ENCODE data around the gene MAP4K3.
"Not testable (repeated sequence)": the region's sequence is repeated elsewhere in the genome, so short reads cannot be mapped to it uniquely, and the experiment has no call there.

MAP4K3 gene

DNA sequence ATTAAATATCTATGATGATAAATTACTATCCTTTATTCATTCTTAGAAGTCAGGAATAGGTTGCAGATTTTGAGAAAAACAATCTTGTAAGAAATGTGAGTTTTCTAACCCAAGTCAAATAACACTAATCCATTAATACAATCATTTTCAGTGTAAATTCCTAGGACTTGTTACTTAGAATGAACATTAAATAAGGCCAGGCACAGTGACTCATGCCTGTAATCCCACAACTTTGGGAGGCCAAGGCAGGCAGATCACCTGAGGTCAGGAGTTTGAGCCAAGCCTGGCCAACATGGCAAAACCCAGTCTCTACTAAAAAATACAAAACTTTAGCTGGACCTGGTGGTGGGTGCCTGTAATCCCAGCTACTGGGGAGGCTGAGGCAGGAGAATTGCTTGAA lies 147.5 kb downstream of the MAP4K3 start:
- no peak for DNase-seq

DNA sequence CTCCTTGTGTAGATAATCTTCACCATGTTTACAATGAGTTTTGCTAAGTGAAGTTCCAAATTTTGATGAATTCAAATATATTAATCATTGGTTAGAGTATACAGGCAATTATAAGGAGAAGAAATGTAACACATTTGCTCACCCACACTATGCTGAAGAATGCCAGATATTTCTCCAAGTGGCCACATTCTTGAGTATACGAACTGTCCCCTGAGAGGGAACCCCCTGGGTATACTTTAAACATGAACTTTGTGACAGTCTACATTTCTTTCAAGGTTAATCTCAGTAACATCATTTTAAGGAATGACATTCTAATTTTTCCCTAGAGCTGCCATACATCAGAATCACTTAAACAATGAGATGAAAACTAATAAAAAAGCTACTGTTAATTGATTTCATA lies 153.5 kb downstream of the MAP4K3 start:
- no peak for DNase-seq

DNA sequence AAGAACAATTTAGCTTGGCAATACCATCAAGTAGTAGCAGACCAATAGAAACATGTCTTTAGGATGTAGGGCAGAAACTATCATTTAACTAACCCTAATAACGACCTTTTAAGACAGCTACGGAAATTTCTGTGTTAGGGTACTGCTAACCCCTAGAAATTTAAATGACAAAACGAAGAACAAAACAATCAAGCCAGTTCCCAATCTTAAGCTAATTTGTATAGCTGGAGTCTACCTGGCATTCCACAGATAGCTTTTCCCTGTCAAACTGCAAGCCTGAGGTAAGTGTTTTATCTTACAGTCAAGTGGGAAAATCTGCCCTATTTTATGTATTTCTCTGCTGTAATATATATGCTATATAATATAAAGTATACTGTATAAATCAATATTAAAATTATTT lies 155.7 kb downstream of the MAP4K3 start:
- DNase-seq, result no peak

DNA sequence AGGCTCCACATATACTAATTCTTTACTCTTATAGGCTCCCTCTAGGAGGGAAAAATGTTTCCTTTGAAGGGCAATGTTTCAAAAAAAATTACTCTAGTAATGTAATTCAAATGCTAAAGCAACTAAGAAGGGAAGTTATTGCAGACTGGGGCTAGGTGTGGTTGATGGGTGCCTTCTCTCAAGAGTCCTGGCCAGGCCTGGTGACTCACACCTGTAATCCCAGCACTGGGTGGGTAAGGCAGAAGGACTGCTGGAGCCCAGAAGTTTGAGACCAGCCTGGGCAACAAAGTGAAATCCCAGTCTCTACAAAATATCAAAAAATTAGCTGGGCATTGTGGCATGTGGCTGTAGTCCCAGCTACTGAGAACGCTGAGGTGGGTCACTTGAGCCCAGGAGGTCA lies 162.1 kb downstream of the MAP4K3 start:
- DNase-seq, result no peak

DNA sequence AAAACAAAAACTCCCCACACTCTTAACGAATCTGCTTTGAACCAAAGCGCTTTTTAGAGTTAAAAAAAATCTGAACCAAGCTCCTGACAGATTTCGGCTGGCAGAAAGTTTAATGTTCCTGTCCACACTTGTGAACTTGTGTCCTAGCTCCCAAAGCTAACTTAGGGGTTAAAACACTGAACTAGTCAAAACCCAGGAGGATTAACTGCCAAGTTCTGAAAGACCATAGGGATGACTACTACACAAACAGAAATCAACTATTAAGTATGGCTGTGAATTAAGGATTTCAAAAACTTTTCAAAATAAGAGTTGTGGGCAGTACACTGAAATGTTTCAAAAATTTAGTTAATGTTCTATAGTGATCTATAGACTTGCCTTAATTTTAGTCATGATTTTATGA lies 167.1 kb downstream of the MAP4K3 start:
- no peak for DNase-seq

DNA sequence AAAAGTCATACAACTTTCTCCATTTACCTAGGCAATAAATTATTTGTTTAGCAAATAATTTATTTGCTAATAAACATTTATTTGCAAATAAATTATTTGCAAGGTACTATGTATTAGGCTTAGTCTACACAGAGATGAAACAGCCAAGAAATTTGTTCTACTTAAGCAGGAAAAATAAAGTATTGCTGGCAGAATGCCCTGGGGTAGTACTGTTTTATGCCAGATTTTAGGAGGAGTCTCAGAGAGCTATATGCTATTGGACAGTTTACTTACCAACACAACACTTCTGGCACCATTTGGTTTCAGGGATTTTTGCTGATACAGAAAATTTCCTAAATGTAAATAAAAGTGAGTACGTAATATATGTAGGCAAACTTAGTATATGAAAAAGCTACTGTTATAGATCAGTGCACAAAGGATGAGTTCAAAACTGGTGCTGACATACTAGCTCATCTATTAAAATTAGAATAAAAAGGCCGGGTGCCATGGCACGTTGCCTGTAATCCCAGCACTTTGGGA lies 170.1 kb downstream of the MAP4K3 start:
- no peak for DNase-seq

DNA sequence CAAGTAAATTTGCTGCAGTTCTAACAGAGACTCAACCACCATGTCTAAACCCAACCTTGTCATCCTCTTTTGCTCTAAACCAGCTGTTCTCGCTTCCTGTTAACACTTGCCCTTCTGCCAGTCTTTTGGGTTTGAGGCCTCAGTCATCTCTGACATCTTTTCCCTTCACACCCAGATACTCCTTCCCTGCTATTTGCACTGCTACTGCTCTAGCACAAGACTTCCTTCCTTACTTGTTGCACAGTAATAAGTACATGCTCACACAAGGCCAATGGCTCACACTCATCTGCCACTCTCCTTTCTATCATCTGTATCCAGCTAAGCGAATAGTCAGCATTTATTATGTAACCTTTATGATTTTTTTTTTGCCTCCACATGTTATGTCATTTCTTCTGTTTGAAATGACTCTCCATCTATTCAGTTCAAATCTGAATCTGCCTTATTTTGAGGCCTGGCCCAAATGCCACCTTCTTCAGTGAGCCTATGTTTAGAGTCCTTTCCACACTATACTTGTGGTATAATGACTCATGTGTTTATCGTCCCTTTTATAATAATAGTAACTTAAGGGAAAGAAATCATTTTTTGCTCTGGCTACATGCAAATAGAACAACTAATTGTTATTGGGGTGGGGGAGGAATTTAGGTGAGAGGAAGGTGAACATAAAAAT lies 170.8 kb downstream of the MAP4K3 start:
- no peak for DNase-seq

DNA sequence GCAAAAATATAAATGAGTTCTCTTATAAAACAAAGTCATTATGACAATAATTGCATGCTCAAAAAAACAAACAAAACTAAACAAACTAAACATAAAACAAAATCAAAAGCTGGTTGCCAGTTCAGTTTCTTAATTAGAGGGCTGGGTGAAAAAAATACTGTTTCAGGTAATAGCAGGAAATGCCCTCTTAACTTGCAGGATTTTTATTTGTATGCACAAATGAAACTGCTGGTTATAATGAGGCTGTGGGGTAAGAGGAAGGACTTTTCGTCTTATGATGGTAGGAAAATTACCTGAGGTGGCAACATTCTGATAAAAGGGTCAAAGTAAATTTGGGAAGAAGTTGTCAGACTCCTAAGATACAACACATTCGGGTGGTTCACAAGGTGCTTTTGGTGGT lies 171.8 kb downstream of the MAP4K3 start:
- no peak for DNase-seq

DNA sequence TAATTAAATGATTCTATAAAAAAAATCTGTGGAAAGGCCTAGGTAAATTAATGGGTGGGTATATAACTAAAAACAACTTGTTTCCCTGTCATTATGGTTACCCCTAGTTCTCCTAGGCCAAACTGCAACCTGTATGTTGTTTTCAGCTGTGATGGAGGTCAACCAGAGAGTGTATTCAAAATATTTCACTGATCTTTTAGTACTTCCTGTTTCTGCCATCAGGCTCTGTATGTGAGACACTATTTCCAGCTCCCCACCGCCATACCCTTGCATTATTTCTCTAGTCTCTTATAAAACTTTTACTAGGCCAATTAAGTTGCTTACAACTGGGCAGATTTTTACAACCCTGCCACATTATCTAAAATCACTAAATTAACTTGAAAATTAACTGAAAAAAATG lies 172.4 kb downstream of the MAP4K3 start:
- DNase-seq, result no peak

DNA sequence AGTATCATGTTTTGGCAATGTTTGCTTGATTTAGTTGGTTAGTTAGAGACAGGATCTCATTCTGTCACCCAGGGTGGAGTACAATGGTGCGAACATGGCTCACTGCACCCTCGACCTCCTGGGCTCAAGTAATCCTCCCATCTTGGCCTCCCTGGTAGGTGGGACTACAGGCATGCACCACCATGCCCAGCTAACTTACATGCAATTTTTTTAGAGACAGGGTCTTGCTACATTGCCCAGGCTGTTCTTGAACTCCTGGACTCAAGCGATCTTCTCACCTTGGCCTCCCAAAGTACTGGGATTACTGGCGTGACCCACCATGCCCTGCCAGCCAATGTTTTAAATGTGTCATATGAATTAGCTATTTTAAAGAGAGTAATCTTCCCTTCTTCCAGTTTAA lies 177.0 kb downstream of the MAP4K3 start:
- DNase-seq, result no peak

DNA sequence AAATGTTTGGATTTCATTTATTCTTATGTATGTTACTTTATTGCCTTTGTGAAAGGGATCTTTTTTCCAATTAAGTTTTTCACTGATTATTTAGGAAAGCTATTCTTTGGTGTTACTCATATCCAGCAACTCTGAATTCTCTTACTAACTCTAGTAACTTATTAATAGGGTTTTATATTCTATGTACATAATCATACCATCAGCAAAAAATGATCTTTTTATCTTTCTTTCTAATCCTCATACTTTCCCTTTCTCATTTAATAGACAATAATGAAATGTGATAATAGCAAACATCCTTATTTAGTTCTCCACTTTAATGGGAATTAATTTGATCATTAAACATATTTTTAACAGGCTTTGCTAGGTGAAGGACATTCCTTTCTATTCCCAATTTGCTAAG lies 181.0 kb downstream of the MAP4K3 start:
- DNase-seq, result no peak

DNA sequence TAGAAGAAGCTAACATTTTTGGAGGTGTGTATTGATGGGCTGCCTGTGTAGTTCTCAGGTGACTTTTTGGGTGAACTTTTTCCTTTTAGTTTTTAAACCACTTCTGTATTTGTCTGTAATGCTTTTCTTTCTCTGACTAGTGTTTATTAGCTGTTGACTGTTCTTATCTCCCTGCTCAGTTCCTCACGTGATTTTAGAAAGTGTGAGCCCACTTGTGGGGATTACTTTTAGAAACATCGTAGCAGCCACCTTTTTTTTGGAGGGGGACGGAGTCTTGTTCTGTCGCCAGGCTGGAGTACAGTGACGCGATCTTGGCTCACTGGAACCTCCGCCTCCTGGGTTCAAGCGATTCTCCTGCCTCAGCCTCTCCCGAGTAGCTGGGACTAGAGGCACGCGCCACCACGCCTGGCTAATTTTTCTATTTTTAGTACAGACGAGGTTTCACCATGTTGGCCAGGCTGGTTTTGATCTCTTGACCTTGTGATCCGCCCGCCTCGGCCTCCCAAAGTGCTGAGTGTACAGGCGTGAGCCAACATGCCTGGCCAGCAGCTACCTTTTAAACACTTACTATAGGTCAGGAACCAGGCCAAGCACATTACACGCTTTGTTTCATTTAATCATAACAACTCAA lies 184.1 kb downstream of the MAP4K3 start:
- no peak for DNase-seq

DNA sequence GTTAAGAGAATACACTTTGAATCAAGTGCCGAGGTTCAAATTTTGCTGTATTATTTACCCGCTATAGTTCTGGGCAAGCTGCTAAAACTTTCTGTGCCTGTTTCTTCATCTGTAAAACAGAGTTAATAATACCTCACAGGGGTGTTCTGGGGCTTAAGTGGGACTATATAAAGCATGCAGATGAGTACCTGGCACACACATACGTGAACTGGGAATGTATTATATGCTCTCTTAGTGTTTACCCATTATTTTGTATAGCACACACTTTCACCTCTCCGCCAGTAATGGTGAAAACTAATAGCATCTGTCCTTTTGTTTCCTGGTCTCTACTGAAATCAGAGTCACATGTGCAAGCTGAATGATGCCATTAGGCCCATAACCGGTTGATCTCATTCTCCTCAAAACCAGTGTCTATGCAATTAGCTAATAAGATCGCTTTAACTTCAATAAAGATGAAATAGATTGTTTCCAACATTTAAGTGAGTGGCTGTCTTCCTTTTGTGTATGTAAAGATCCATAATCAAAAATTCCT lies 189.5 kb downstream of the MAP4K3 start:
- DNase-seq, result no peak

DNA sequence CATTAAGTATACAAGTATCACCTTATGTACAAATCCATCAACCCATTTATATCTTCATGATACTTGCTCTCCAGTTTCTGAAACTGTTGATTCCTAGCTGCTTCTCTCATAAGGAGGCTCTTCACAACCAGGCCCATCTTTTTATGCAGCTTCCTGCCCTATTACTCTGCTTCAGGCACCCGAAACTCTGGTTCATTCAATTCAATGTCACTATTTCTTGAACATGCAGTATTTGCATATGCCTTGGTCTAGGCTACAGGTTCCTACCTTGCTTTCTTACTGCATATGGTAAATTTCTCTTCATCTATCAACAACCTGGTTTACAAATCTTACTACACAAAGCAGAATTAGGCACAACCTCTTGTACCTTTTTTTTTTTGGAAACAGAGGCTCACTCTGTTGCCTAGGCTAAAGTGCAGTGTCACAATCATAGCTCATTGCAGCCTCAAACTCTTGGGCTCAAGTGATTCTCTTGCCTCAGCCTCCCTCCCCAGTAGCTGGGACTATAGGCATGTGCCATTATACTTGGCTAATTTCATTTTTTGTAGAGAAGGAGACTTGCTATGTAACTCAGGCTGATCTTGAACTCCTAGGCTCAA lies 190.6 kb downstream of the MAP4K3 start:
- no peak for DNase-seq

DNA sequence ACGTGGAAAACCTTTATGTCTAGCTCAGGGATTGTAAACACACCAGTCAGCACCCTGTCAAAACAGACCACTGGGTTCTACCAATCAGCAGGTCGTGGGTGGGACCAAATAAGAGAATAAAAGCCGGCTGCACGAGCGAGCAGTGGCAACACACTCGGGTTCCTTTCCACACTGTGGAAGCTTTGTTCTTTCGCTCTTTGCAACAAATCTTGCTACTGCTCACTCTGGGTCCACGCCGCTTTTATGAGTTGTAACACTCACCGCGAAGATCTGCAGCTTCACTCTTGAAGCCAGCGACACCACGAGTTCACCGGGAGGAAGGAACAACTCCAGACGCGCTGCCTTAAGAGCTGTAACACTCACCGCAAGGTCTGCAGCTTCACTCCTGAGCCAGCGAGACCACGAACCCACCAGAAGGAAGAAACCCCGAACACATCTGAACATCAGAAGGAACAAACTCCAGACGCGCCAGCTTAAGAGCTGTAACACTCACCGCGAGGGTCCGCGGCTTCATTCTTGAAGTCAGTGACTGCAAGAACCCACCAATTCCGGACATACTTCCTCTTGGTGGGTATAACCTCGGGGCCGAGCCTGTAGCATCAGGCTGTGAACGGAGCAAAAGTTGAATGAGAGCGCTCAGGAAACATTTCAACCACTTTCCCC lies 192.0 kb downstream of the MAP4K3 start:
- peak; percentile 61 to 74 for DNase-seq

DNA sequence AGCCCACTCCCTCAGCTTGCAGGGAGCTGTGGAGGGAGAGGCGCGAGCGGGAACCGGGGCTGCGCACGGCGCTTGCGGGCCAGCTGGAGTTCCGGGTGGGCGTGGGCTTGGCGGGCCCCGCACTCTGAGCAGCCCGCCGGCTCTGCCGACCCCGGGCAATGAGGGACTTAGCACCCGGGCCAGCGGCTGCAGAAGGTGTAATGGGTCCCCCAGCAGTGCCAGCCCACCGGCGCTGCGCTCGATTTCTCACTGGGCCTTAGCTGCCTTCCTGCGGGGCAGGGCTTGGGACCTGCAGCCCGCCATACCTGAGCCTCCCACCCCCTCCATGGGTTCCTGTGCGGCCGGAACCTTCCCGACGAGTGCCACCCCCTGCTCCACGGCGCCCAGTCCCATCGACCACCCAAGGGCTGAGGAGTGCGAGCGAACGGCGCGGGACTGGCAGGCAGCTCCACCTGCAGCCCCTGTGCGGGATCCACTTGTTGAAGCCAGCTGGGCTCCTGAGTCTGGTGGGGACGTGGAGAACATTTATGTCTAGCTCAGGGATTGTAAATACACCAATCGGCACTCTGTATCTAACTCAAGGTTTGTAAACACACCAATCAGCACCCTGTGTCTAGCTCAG lies 192.7 kb downstream of the MAP4K3 start:
- not testable (repeated sequence) for DNase-seq

DNA sequence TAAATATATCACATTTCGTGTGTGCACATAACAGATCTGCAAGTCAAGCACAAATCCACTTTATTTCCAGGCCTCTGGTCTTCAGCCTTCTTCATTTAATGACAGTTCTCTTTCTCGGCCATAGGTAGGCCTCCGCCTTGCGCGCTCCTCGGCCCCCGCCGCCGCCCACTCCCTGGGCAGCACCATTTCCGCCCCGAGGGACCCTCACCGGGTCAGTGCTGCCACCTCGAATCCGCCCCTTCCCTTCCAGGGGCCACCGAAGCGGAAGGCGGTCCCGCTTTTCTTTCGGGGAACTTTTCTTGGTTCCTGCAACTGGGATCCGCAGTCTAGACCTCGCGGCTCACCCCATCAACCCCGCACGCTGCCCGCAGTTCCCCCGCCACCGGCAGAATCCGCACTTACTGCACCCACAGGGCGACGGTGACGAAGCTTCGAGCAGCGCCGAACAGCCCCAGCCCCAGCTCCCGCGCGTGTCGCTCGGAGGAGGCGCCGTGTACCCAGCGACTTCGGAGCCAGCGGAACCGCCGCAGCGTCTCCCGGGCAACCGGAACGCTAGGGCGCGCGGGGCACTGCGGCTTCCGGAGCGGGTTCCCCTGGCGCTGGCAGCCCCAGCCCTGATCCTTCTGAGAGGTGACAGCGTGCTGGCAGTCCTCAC lies 193.5 kb downstream of the MAP4K3 start, which contains the start of gene CDKL4:
Gene CDKL4 (minus strand): TSS at position 502 of the 655 bp plus-strand sequence.
- peak; percentile 29 to 59 for DNase-seq

DNA sequence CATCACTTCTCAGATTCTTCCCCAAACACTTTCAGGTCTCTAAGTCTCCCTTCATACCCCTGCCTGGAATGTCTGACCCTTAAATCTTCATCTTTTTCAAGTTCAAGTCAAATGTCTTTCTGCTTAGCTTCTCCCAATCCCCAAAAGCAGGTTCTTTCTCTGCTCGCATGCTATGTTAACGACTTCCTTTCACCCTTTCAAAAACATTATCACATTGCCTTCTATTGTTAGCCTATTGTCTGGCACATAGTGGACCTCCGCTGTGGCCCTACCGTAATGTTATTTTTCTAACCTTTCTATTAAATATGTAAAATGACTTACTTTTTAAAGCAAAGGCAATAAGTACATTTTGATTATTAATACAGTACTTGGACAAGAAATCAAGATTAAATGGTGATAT lies 195.5 kb downstream of the MAP4K3 start:
- DNase-seq, result no peak

DNA sequence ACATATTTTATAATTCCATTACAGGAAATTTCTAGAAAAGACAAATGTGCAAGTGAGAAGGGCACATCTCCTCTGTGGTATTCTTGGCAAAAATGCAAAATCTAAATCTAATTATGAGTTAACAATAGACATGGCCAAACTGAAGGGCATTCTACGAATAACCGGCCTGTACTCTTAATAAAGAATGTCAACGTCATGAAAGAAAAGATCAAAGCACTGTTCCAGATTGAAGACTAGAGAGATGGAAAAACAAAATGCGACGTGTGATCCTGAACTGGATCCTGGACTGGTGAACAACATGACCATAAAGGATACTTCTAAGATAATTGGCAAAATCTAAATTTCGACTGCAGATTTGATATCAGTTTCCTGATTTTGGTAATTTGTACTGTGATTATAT lies 196.3 kb downstream of the MAP4K3 start:
- DNase-seq, result no peak

DNA sequence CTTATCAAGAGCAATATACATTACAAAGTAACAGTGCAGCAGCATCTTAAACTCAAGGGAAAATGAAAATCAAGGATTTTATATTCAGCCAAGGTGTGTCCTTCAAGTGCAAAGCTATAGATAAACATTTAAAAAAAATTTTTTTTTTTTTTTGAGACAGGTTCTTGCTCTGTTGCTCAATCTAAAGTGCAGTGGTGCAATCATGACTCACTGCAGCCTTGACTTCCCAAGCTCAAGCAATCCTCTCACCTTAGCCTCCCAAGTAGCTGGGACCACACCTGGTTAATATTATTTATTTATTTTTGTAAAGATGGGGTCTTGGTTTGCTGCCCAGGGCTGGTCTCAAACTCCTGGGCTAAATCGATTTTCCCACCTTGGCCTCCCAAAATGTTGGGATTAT lies 202.3 kb downstream of the MAP4K3 start:
- DNase-seq, result no peak

DNA sequence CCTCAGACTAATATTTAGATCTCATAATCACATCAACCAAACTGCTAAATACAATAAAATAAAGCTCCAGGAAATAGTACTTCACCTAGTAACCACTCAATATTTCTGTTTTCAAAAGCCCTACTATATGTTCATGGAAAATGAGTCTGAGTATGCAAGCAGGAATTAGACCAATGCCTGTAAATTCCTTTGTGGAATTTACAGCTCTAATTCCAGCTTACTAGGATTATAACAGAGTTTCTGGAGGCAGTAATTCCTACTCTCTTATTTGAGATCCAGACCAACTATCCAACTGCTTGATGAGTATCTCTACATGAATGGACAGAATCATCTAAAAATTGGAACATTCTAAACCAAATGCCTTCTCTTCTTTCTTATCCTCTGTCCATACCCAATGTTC lies 204.9 kb downstream of the MAP4K3 start:
- DNase-seq, result no peak

DNA sequence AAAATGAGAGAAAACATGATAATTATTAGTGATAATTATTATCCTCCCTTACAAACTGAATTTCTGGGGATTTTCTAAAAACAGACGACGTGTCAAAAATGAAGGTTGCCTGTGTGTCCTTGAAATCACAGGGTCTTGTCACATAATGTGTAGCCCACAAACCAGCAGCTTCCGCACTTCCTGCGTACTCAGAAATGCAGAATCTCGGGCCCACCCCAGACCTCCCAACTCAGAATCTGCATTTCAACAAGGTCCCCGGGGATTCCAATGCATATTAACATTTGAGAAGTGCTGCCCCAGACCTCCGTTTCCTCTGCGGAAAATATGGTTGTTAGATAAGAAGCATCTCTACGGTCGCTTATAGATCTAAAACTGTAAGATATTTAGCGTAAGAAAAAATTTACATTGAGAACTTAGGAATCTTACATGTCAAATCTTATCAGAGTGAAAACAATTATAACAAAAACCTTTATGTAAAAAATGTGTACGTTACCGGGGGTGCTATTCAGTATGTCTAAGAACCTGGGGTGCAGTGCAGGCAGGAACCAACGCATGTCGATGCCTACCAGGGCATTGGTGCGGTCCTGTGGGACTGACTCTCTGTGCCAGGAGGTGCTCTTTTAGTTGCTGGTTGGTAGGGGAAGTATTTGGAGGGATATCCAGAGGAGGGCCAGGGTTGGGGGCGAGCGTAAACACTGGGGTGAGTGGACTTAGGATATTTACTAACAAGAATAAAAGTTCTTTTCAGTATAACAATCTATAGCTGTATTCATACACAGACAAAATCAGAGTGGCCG lies 208.5 kb downstream of the MAP4K3 start:
- DNase-seq, result no peak

Measured in CD4-positive, alpha-beta T cell treated with Interleukin-4 for 1 hour (primary cell).